ENCODE data around the gene ATP2C2.

ATP2C2 gene

DNA sequence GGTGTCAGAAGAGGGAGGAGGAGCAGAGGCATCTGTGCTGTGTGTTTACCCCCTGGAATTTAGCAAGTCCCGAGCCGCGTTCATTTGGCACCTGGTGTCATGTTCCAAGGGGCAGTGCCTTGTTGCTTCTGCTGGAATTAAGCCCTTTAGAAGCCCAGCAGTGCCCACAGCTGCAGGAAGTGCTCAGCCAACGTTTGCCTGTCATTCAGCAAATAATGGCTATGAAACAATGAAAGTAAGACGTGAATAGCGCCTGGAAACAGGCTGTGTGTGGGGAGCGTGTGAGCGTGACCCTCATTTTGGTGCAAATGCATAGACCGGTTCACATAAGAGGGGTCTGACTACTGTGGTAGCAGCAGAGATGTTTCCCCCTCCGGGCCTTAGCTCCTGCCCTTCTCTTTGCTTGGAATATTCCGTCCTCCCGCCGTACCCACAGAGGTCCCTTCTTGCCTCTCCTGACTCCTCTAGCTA lies 5.8 kb upstream of the ATP2C2 start:
- Histone ChIP-seq H3K4me3 (ENCODE audit: low read depth in 1 of 2, low read length in 2 of 2) (no peak overlapping the region), H3K27ac (ENCODE audit: low read depth, low read length) (no peak overlapping the region), H3K9me3 (ENCODE audit: control insufficient read depth in 1 of 2, low read length in 2 of 2) (no peaks in the 10 kb centered on the region), H3K36me3 (ENCODE audit: control insufficient read depth in 1 of 2, insufficient read depth in 2 of 2, low read length in 2 of 2) (no peaks in the 10 kb centered on the region), H3K4me1 (ENCODE audit: control insufficient read depth in 1 of 2, insufficient read depth in 2 of 2, low read length in 2 of 2) (peaks cover 21 to 23% of the 10 kb centered on the region in 2 donors), H3K27me3 (ENCODE audit: control insufficient read depth in 1 of 2, insufficient read depth in 2 of 2, low read length in 2 of 2) (peaks cover 0 to 2% of the 10 kb centered on the region in 2 donors), H3K9ac (ENCODE audit: low read depth in 1 of 2, low read length in 2 of 2) (peak overlapping the region in 1 of 2 donors; percentile 12)

DNA sequence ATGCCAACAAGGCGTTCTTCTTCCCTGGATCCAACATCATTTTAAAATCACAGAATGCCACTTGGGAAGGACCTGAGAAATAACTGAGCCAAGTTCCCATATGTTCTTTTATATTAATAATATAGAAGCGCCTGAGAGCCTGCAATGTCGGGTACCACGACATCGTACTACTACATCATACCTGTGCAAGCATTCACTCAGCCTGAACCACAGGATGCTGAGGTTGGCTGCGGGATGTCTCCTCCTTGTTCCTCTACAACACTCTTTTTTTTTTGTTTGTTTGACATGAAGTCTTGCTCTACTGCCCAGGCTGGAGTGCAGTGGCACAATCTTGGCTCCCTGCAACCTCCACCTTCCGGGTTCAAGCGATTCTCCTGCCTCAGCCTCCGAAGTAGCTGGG lies 2.1 kb upstream of the ATP2C2 start:
- Histone ChIP-seq H3K36me3 (ENCODE audit: control insufficient read depth in 1 of 2, insufficient read depth in 2 of 2, low read length in 2 of 2) (no peaks in the 10 kb centered on the region), H3K4me3 (ENCODE audit: low read depth in 1 of 2, low read length in 2 of 2) (no peak overlapping the region), H3K4me1 (ENCODE audit: control insufficient read depth in 1 of 2, insufficient read depth in 2 of 2, low read length in 2 of 2) (peaks cover 19 to 22% of the 10 kb centered on the region in 2 donors), H3K27me3 (ENCODE audit: control insufficient read depth in 1 of 2, insufficient read depth in 2 of 2, low read length in 2 of 2) (peaks cover 0 to 7% of the 10 kb centered on the region in 2 donors), H3K27ac (ENCODE audit: low read depth, low read length) (no peak overlapping the region), H3K9me3 (ENCODE audit: control insufficient read depth in 1 of 2, low read length in 2 of 2) (no peaks in the 10 kb centered on the region), H3K9ac (ENCODE audit: low read depth in 1 of 2, low read length in 2 of 2) (no peak overlapping the region)

DNA sequence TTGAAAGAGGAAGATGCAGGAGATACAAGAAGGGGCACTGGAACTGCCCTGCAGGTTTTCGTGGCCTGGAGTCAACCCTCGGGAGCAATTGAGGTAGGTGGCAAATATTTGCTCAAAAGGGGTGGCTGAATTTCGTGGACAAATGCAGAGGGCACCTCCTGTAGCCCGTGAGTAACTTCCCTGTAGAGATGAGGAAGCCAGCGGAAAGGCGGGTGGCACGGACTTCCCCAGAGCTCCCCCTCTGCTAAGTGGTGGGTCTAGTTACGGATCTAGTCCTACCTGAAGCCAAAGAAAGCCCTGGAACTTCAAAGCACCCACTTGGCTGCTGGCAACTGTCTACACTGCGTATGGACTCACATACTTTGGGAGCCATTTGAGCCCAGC lies 1.0 kb upstream of the ATP2C2 start:
- Histone ChIP-seq H3K9me3 (ENCODE audit: control insufficient read depth in 1 of 2, low read length in 2 of 2) (no peaks in the 10 kb centered on the region), H3K4me3 (ENCODE audit: low read depth in 1 of 2, low read length in 2 of 2) (peak overlapping the region; percentile 64 to 89), H3K4me1 (ENCODE audit: control insufficient read depth in 1 of 2, insufficient read depth in 2 of 2, low read length in 2 of 2) (peaks cover 21 to 26% of the 10 kb centered on the region in 2 donors), H3K36me3 (ENCODE audit: control insufficient read depth in 1 of 2, insufficient read depth in 2 of 2, low read length in 2 of 2) (no peaks in the 10 kb centered on the region), H3K9ac (ENCODE audit: low read depth in 1 of 2, low read length in 2 of 2) (peak overlapping the region in 1 of 2 donors; percentile 70), H3K27ac (ENCODE audit: low read depth, low read length) (no peak overlapping the region), H3K27me3 (ENCODE audit: control insufficient read depth in 1 of 2, insufficient read depth in 2 of 2, low read length in 2 of 2) (peaks cover 0 to 7% of the 10 kb centered on the region in 2 donors)

DNA sequence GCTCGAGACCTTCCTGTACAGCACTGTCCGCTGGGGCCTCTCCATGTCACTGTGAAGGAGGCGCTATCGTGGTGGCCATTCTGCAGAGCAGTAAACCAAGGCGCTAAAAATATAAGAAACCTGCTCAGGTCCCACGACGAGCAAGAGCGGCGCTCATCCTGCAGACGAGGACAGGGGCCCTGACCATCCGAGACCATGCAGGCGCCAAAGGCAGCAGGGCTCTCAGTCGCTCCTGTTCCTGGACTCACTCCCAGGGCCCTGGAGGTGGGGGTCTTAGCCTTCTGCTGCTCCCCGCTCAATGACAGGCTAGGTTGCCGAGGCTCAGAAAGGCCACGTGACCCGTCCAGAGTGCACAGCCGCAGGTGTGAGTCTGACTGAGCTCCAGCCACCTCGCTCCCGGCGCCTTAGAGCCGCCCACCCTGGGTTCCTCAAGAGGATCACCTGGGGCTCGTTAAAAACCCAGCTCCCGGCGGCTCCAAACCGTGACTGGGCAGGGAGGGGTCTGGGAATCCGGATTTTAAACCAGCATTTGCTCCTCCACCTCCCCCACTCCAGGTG lies 509 bp upstream of the ATP2C2 start:
- Histone ChIP-seq H3K27ac (ENCODE audit: low read depth, low read length) (no peak overlapping the region), H3K9me3 (ENCODE audit: control insufficient read depth in 1 of 2, low read length in 2 of 2) (no peaks in the 10 kb centered on the region), H3K27me3 (ENCODE audit: control insufficient read depth in 1 of 2, insufficient read depth in 2 of 2, low read length in 2 of 2) (peaks cover 0 to 7% of the 10 kb centered on the region in 2 donors), H3K4me3 (ENCODE audit: low read depth in 1 of 2, low read length in 2 of 2) (peak overlapping the region; percentile 64 to 89), H3K9ac (ENCODE audit: low read depth in 1 of 2, low read length in 2 of 2) (peak overlapping the region; percentile 70 to 80), H3K4me1 (ENCODE audit: control insufficient read depth in 1 of 2, insufficient read depth in 2 of 2, low read length in 2 of 2) (peaks cover 17 to 20% of the 10 kb centered on the region in 2 donors), H3K36me3 (ENCODE audit: control insufficient read depth in 1 of 2, insufficient read depth in 2 of 2, low read length in 2 of 2) (no peaks in the 10 kb centered on the region)

DNA sequence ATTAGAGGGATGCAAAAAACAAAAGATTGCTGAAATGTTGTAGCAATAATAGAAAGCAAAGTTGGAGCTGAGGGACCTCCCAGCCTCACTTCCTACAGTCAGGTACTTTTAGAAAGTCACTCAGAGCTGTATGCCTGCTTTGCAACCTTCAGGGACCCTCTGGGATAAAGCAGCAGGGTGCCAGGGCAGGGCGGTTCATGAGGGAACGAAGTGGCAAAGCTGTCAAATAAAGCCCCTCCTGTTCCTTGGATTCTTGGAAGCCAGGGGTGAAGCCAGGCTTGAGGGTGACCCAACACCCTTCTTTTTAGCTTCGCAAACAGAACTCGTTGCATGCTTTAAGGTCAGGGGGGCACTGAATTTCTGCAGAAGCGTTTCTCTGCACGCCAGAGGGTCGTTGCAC lies 767 bp downstream of the ATP2C2 start:
- peak overlapping the region; percentile 79 to 81 for H3K9ac ChIP-seq (ENCODE audit: low read depth in 1 of 2, low read length in 2 of 2)
- H3K36me3 ChIP-seq (ENCODE audit: control insufficient read depth in 1 of 2, insufficient read depth in 2 of 2, low read length in 2 of 2), result no peaks in the 10 kb centered on the region
- H3K27me3 ChIP-seq (ENCODE audit: control insufficient read depth in 1 of 2, insufficient read depth in 2 of 2, low read length in 2 of 2), result peaks cover 0 to 7% of the 10 kb centered on the region in 2 donors
- H3K4me1 ChIP-seq (ENCODE audit: control insufficient read depth in 1 of 2, insufficient read depth in 2 of 2, low read length in 2 of 2), result peaks cover 25 to 28% of the 10 kb centered on the region in 2 donors
- H3K27ac ChIP-seq (ENCODE audit: low read depth, low read length), result no peak overlapping the region
- H3K4me3 ChIP-seq (ENCODE audit: low read depth in 1 of 2, low read length in 2 of 2), result peak overlapping the region; percentile 83 to 89
- no peaks in the 10 kb centered on the region for H3K9me3 ChIP-seq (ENCODE audit: control insufficient read depth in 1 of 2, low read length in 2 of 2)

DNA sequence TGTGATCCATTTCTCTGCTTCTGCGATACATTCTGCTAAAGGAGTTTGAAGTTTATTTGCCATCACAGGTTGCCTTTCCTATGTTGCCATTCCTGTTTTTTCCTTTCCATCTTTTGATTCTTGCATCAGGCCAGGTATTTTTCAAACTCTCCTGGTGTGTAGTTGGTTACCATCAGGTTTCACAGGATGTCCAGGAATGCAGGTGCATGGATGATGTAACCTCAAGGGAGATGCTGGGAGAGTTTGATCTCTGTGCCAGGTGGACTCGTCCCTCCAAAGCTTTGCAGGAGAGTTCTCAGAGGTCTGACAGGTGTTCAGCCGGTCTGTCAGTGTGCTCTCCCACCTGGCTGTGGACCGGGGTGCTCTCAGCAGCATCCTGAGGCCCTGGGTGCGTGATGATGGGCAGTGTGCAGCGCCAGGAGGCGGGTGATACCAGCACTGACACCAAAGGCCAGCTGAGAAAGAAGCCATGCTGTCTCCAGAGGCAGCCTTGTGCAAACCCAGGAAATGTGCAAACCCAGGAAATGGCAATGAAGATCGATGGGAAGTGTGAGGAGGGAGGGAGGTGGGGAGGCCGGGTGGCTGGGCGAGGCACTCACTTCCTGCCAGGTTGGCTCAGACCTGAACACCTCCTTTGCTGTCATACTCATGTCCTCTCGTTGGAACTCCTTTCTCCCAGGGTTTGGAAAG lies 1.7 kb downstream of the ATP2C2 start:
- Histone ChIP-seq H3K27me3 (ENCODE audit: control insufficient read depth in 1 of 2, insufficient read depth in 2 of 2, low read length in 2 of 2) (peaks cover 0 to 7% of the 10 kb centered on the region in 2 donors), H3K4me1 (ENCODE audit: control insufficient read depth in 1 of 2, insufficient read depth in 2 of 2, low read length in 2 of 2) (peaks cover 28 to 31% of the 10 kb centered on the region in 2 donors), H3K27ac (ENCODE audit: low read depth, low read length) (peak overlapping the region; percentile 3), H3K36me3 (ENCODE audit: control insufficient read depth in 1 of 2, insufficient read depth in 2 of 2, low read length in 2 of 2) (no peaks in the 10 kb centered on the region), H3K9me3 (ENCODE audit: control insufficient read depth in 1 of 2, low read length in 2 of 2) (no peaks in the 10 kb centered on the region), H3K9ac (ENCODE audit: low read depth in 1 of 2, low read length in 2 of 2) (peak overlapping the region; percentile 24 to 43), H3K4me3 (ENCODE audit: low read depth in 1 of 2, low read length in 2 of 2) (peak overlapping the region; percentile 83 to 89)

DNA sequence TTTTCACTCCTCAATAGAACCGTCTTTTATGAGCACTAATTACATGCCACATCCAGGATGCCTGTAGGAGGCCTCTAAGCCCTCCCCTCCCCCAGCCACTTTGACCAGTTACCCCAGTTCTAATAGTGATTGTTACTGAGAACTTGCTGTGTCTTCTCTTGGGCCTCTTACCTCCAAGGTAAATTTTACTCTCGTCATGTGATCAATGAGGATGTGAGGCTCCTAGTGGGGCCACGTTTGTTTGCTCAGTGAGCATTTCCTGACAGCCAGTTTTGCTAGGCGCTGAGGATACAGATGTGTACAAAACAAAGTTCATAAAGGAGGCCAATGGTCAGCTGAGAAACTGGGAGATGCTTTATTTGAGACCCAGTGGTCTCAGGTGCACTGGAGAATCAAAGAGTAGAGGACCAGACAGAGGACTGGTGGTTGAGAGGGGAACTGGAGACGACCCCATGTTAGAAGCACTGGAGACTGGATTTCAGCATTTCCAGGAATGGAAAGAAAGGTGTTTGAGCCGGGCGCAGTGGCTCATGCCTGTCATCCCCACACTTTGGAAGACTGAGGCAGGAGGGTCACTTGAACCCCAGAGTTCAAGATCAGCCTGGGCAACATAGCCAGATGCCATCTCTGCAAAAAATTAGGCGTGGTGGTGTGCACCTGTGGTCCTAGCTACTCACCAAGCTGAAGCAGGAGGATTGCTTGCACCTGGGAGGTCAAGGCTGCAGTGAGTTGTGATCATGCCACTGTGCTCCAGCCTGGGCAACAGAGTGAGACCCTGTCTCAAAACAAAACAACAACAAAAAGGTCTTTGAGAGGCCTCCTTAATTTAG lies 2.6 kb downstream of the ATP2C2 start:
- Histone ChIP-seq H3K9ac (ENCODE audit: low read depth in 1 of 2, low read length in 2 of 2) (peak overlapping the region; percentile 24 to 32), H3K4me1 (ENCODE audit: control insufficient read depth in 1 of 2, insufficient read depth in 2 of 2, low read length in 2 of 2) (peaks cover 31% of the 10 kb centered on the region in 2 donors)

DNA sequence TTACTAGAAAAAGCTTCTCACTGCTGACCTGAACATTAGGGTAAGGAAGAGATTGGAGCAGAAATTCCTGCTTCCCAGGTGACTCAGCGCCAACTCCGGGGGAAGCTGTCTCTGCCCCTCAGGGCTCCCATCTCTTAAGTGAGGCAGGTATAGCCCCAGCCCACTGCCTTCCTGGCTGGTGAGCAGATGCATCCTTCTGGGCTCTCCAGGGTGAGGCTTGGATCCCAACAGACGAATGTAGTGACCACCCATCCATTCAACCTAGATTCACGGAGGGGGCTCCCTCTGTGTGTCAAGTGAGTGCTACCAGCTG lies 3.2 kb downstream of the ATP2C2 start:
- Histone ChIP-seq H3K27ac (ENCODE audit: low read depth, low read length) (no peak overlapping the region), H3K27me3 (ENCODE audit: control insufficient read depth in 1 of 2, insufficient read depth in 2 of 2, low read length in 2 of 2) (peaks cover 0 to 7% of the 10 kb centered on the region in 2 donors), H3K4me1 (ENCODE audit: control insufficient read depth in 1 of 2, insufficient read depth in 2 of 2, low read length in 2 of 2) (peaks cover 31 to 34% of the 10 kb centered on the region in 2 donors), H3K36me3 (ENCODE audit: control insufficient read depth in 1 of 2, insufficient read depth in 2 of 2, low read length in 2 of 2) (peaks cover 0 to under 1% of the 10 kb centered on the region in 2 donors), H3K4me3 (ENCODE audit: low read depth in 1 of 2, low read length in 2 of 2) (no peak overlapping the region), H3K9ac (ENCODE audit: low read depth in 1 of 2, low read length in 2 of 2) (no peak overlapping the region), H3K9me3 (ENCODE audit: control insufficient read depth in 1 of 2, low read length in 2 of 2) (no peaks in the 10 kb centered on the region)

More for the DNA sequence above, 2.6 kb downstream of the ATP2C2 start:
- Histone ChIP-seq H3K27ac (ENCODE audit: low read depth, low read length) (peak overlapping the region; percentile 10), H3K27me3 (ENCODE audit: control insufficient read depth in 1 of 2, insufficient read depth in 2 of 2, low read length in 2 of 2) (peaks cover 0 to 7% of the 10 kb centered on the region in 2 donors), H3K36me3 (ENCODE audit: control insufficient read depth in 1 of 2, insufficient read depth in 2 of 2, low read length in 2 of 2) (no peaks in the 10 kb centered on the region), H3K9me3 (ENCODE audit: control insufficient read depth in 1 of 2, low read length in 2 of 2) (no peaks in the 10 kb centered on the region), H3K4me3 (ENCODE audit: low read depth in 1 of 2, low read length in 2 of 2) (peak overlapping the region in 1 of 2 donors; percentile 83)

DNA sequence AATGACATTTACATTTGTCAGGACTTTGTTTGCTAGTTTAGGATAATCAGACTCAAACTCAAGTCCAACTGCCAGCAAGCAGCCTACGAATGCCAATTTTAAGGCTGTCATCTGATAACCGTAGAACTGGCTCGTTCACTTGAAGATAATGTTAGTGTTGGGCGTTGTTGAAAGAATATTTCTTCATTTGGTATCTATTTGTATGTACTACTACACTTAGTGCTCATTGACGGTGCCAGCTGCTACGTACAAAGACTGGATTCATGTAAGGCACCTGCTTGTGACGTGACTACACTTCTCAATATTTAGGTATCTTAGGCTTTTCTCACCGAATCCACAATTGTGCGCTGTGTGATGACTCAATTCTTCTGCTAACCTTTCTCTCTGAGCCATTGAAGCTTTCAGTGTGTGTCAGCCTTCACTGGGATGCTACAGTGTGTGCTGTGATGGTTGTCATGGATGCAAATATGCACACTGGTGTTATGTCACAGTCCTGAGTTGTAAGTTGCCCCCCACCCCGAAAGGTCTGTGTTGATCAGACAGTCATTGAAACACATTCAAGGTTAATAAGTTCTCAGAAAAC lies 5.7 kb downstream of the ATP2C2 start:
- Histone ChIP-seq H3K4me1 (ENCODE audit: control insufficient read depth in 1 of 2, insufficient read depth in 2 of 2, low read length in 2 of 2) (peaks cover 26 to 28% of the 10 kb centered on the region in 2 donors), H3K27me3 (ENCODE audit: control insufficient read depth in 1 of 2, insufficient read depth in 2 of 2, low read length in 2 of 2) (no peaks in the 10 kb centered on the region), H3K36me3 (ENCODE audit: control insufficient read depth in 1 of 2, insufficient read depth in 2 of 2, low read length in 2 of 2) (peaks cover 0 to 5% of the 10 kb centered on the region in 2 donors), H3K9ac (ENCODE audit: low read depth in 1 of 2, low read length in 2 of 2) (no peak overlapping the region), H3K4me3 (ENCODE audit: low read depth in 1 of 2, low read length in 2 of 2) (no peak overlapping the region), H3K27ac (ENCODE audit: low read depth, low read length) (no peak overlapping the region), H3K9me3 (ENCODE audit: control insufficient read depth in 1 of 2, low read length in 2 of 2) (no peaks in the 10 kb centered on the region)

All from duodenal mucosa (tissue), 2 donors.